Measurements from ENCODE around the gene IL20RB.

Gene IL20RB

GRCh38 chr3:136957751-136958288, at the start of gene IL20RB:
TSS of gene IL20RB (plus strand) at chr3:136957983. CDS start at chr3:136958114, 131 bp downstream.
- no peak for DNase-seq (ENCODE audit: low spot score)

- DNase-seq (ENCODE audit: low spot score) = no peak
These were observed 49.5 kb upstream of the IL20RB start for GRCh38 chr3:136908297-136908696.

GRCh38 chr3:136909187-136909586, 48.6 kb upstream of the IL20RB start:
- no peak for DNase-seq (ENCODE audit: low spot score)

GRCh38 chr3:136910697-136911096, 47.1 kb upstream of the IL20RB start:
- no peak for DNase-seq (ENCODE audit: low spot score)

- DNase-seq (ENCODE audit: low spot score) = no peak
These were observed 44.6 kb upstream of the IL20RB start for GRCh38 chr3:136913168-136913567.

- no peak for DNase-seq (ENCODE audit: low spot score)
These were observed 43.0 kb upstream of the IL20RB start for GRCh38 chr3:136914739-136915138.

- DNase-seq (ENCODE audit: low spot score) = no peak
These were observed 41.6 kb upstream of the IL20RB start for GRCh38 chr3:136916223-136916622.

GRCh38 chr3:136919799-136920580, 37.8 kb upstream of the IL20RB start:
- no peak for DNase-seq (ENCODE audit: low spot score)

GRCh38 chr3:136920904-136921611, 36.7 kb upstream of the IL20RB start:
- no peak for DNase-seq (ENCODE audit: low spot score)

GRCh38 chr3:136925425-136926190, 32.2 kb upstream of the IL20RB start:
- no peak for DNase-seq (ENCODE audit: low spot score)

GRCh38 chr3:136928240-136928639, 29.5 kb upstream of the IL20RB start:
- no peak for DNase-seq (ENCODE audit: low spot score)

- DNase-seq (ENCODE audit: low spot score) = no peak
These were observed 27.7 kb upstream of the IL20RB start for GRCh38 chr3:136929977-136930670.

- DNase-seq (ENCODE audit: low spot score) = no peak
These were observed 26.2 kb upstream of the IL20RB start for GRCh38 chr3:136931606-136932005.

GRCh38 chr3:136932523-136932922, 25.3 kb upstream of the IL20RB start:
- no peak for DNase-seq (ENCODE audit: low spot score)

GRCh38 chr3:136932978-136933772, 24.6 kb upstream of the IL20RB start:
- DNase-seq (ENCODE audit: low spot score) = no peak

- DNase-seq (ENCODE audit: low spot score) = no peak
These were observed 20.6 kb upstream of the IL20RB start for GRCh38 chr3:136937175-136937574.

- no peak for DNase-seq (ENCODE audit: low spot score)
These were observed 19.9 kb upstream of the IL20RB start for GRCh38 chr3:136937851-136938250.

GRCh38 chr3:136938334-136938733, 19.4 kb upstream of the IL20RB start:
- DNase-seq (ENCODE audit: low spot score) = no peak

GRCh38 chr3:136939489-136939888, 18.3 kb upstream of the IL20RB start:
- no peak for DNase-seq (ENCODE audit: low spot score)

- DNase-seq (ENCODE audit: low spot score) = no peak
These were observed 15.0 kb upstream of the IL20RB start for GRCh38 chr3:136942803-136943202.

- no peak for DNase-seq (ENCODE audit: low spot score)
These were observed 14.3 kb upstream of the IL20RB start for GRCh38 chr3:136943436-136943835.
